Thymus (tissue), 11 donors: ENCODE measurements around the gene STEAP1B. TPM values are rescaled to one million over a fixed set of nuclear protein-coding genes. Genes with fewer than 3 reads are reported as not detected.

Experiments used
- DNase-seq, 9 donors: peaks; one replicate each; pipeline ENCODE4 v3.0.0-alpha.2; 2013; ENCODE audit warnings: low spot score in 9 of 9, low read depth in 6 of 9, missing footprints in 1 of 9
- H3K27ac ChIP-seq, 2 donors: one replicate each; pipeline ENCODE4 v1.5.1; 2013; ENCODE audit warnings: control low read depth in 1 of 2, low read depth in 1 of 2, low read length in 1 of 2, mild to moderate bottlenecking in 1 of 2, moderate library complexity in 1 of 2
- H3K27me3 ChIP-seq, 2 donors: one replicate each; pipeline ENCODE4 v1.5.1; 2013; ENCODE audit warnings: low read length in 1 of 2; ENCODE audit not compliant: control insufficient read depth in 2 of 2, insufficient read depth in 1 of 2
- H3K36me3 ChIP-seq, 2 donors: one replicate each; pipeline ENCODE4 v1.5.1; 2013; ENCODE audit warnings: low read length in 1 of 2, mild to moderate bottlenecking in 1 of 2, moderate library complexity in 1 of 2; ENCODE audit not compliant: control insufficient read depth in 2 of 2, insufficient read depth in 2 of 2
- H3K4me1 ChIP-seq, 2 donors: one replicate each; pipeline ENCODE4 v1.5.1; 2013; ENCODE audit warnings: low read length in 2 of 2; ENCODE audit not compliant: control insufficient read depth in 2 of 2, insufficient read depth in 2 of 2
- H3K4me3 ChIP-seq, 2 donors: one replicate each; pipeline ENCODE4 v1.5.1; 2013; ENCODE audit warnings: low read length in 2 of 2, control low read depth in 1 of 2, mild to moderate bottlenecking in 1 of 2
- H3K9me3 ChIP-seq, 2 donors: one replicate each; pipeline ENCODE4 v1.5.1; 2013; ENCODE audit warnings: low read length in 1 of 2, mild to moderate bottlenecking in 1 of 2; ENCODE audit not compliant: control insufficient read depth in 2 of 2, insufficient read depth in 1 of 2
- WGBS: extraction: QIAGEN DNeasy Blood & Tissue Kit; methylation state at CpG from one replicate; pipeline ENCODE4 v1.1.7; 2013; 5-methylcytosine and 5-hydroxymethylcytosine counted together
- polyA plus RNA-seq: library from polyadenylated mRNA; stranded (reverse); fragments of 200-250 nt; gene quantifications from one replicate; pipeline ENCODE4 v1.2.3, GENCODE V29; 2013
- total RNA-seq: library from RNA; stranded (reverse); fragments of 120-200 nt; gene quantifications from one replicate; pipeline ENCODE4 v1.2.4, GENCODE V29; 2013
- donor health status: healthy.

The STEAP1B gene
- total and polyA plus RNA-seq, 2 donors, result 0.80 to 1.4 TPM

- 88% methylated on average over 5 of the region's 5 CpGs for WGBS
- no peaks in the 10 kb centered on the region for H3K27me3 ChIP-seq
- no peak for DNase-seq
- no peak overlapping the region for H3K27ac ChIP-seq
- no peaks in the 10 kb centered on the region for H3K36me3 ChIP-seq
- peaks cover 0 to 26% of the 10 kb centered on the region in 2 donors for H3K4me1 ChIP-seq
- no peak overlapping the region for H3K4me3 ChIP-seq
- no peaks in the 10 kb centered on the region for H3K9me3 ChIP-seq
Measured at GRCh38 chr7:22487978-22488642, 11.9 kb downstream of the STEAP1B start.

GRCh38 chr7:22486597-22486996, 13.4 kb downstream of the STEAP1B start:
- Histone ChIP-seq H3K4me3 (no peak overlapping the region), H3K27ac (no peak overlapping the region), H3K9me3 (no peaks in the 10 kb centered on the region), H3K27me3 (no peaks in the 10 kb centered on the region), H3K36me3 (no peaks in the 10 kb centered on the region), H3K4me1 (peaks cover 0 to 32% of the 10 kb centered on the region in 2 donors)
- WGBS, result 96% methylated on average over 2 of the region's 2 CpGs
- no peak for DNase-seq

GRCh38 chr7:22485189-22485588, 14.8 kb downstream of the STEAP1B start:
- H3K27ac ChIP-seq, result no peak overlapping the region
- DNase-seq, result no peak
- H3K4me3 ChIP-seq, result no peak overlapping the region
- H3K36me3 ChIP-seq, result no peaks in the 10 kb centered on the region
- no peaks in the 10 kb centered on the region for H3K9me3 ChIP-seq
- peaks cover 6 to 42% of the 10 kb centered on the region in 2 donors for H3K4me1 ChIP-seq
- no peaks in the 10 kb centered on the region for H3K27me3 ChIP-seq

GRCh38 chr7:22482503-22482902, 17.5 kb downstream of the STEAP1B start:
- H3K36me3 ChIP-seq, result no peaks in the 10 kb centered on the region
- H3K4me3 ChIP-seq, result no peak overlapping the region
- no peak overlapping the region for H3K27ac ChIP-seq
- DNase-seq, result no peak
- 95% methylated on average over 1 of the region's 1 CpG for WGBS
- peaks cover 6 to 36% of the 10 kb centered on the region in 2 donors for H3K4me1 ChIP-seq
- H3K27me3 ChIP-seq, result no peaks in the 10 kb centered on the region
- no peaks in the 10 kb centered on the region for H3K9me3 ChIP-seq

- Histone ChIP-seq H3K27ac (peak overlapping the region in 1 of 2 donors; percentile 69), H3K27me3 (no peaks in the 10 kb centered on the region), H3K9me3 (no peaks in the 10 kb centered on the region), H3K36me3 (no peaks in the 10 kb centered on the region), H3K4me3 (no peak overlapping the region), H3K4me1 (peaks cover 6 to 33% of the 10 kb centered on the region in 2 donors)
- 21% methylated on average over 5 of the region's 5 CpGs for WGBS
- peak in 6 of 9 donors; percentile 24 to 73 (median 38) for DNase-seq
Measured at GRCh38 chr7:22481726-22482125, 18.3 kb downstream of the STEAP1B start.

- H3K36me3 ChIP-seq, result no peaks in the 10 kb centered on the region
- H3K9me3 ChIP-seq, result no peaks in the 10 kb centered on the region
- H3K27ac ChIP-seq, result no peak overlapping the region
- H3K4me1 ChIP-seq, result peaks cover 6 to 24% of the 10 kb centered on the region in 2 donors
- no peaks in the 10 kb centered on the region for H3K27me3 ChIP-seq
- no peak overlapping the region for H3K4me3 ChIP-seq
- WGBS, result 97% methylated on average over 4 of the region's 4 CpGs
- DNase-seq, result no peak
Measured at GRCh38 chr7:22480523-22481075, 19.4 kb downstream of the STEAP1B start.

GRCh38 chr7:22477876-22478450, 22.0 kb downstream of the STEAP1B start:
- whole genome bisulfite sequencing, result 90% methylated on average over 10 of the region's 10 CpGs
- H3K9me3 ChIP-seq, result peaks cover 0 to 6% of the 10 kb centered on the region in 2 donors
- H3K4me1 ChIP-seq, result peaks cover 6 to 21% of the 10 kb centered on the region in 2 donors
- H3K36me3 ChIP-seq, result no peaks in the 10 kb centered on the region
- H3K27me3 ChIP-seq, result no peaks in the 10 kb centered on the region
- H3K4me3 ChIP-seq, result no peak overlapping the region
- no peak overlapping the region for H3K27ac ChIP-seq
- DNase-seq, result no peak

GRCh38 chr7:22477262-22477661, 22.7 kb downstream of the STEAP1B start:
- H3K9me3 ChIP-seq, result peaks cover 0 to 6% of the 10 kb centered on the region in 2 donors
- H3K4me3 ChIP-seq, result no peak overlapping the region
- over 99% methylated on average over 4 of the region's 4 CpGs for WGBS
- H3K27ac ChIP-seq, result no peak overlapping the region
- no peaks in the 10 kb centered on the region for H3K27me3 ChIP-seq
- DNase-seq, result no peak
- peaks cover 6 to 21% of the 10 kb centered on the region in 2 donors for H3K4me1 ChIP-seq
- H3K36me3 ChIP-seq, result no peaks in the 10 kb centered on the region

GRCh38 chr7:22476824-22477223, 23.2 kb downstream of the STEAP1B start:
- H3K36me3 ChIP-seq, result no peaks in the 10 kb centered on the region
- H3K9me3 ChIP-seq, result peaks cover 0 to 6% of the 10 kb centered on the region in 2 donors
- no peak for DNase-seq
- no peak overlapping the region for H3K4me3 ChIP-seq
- H3K27ac ChIP-seq, result no peak overlapping the region
- H3K27me3 ChIP-seq, result no peaks in the 10 kb centered on the region
- WGBS, result 94% methylated on average over 6 of the region's 6 CpGs
- peaks cover 6 to 17% of the 10 kb centered on the region in 2 donors for H3K4me1 ChIP-seq
